Liver (tissue), 9 donors: ENCODE results near the gene UNC13D. TPM values are rescaled to one million over a fixed set of nuclear protein-coding genes. Genes with fewer than 3 reads are reported as not detected.

Experiments
- DNase-seq: peaks from one replicate; pipeline ENCODE4 v3.0.0-alpha.2; 2017; ENCODE audit warnings: low spot score
- H3K27ac ChIP-seq, 2 donors: one replicate each; pipeline ENCODE4 v1.7.0; 2013; ENCODE audit warnings: inconsistent platforms in 2 of 2, low read length in 2 of 2, control low read depth in 1 of 2, low read depth in 1 of 2, mild to moderate bottlenecking in 1 of 2
- H3K27me3 ChIP-seq, 4 donors: one replicate each; pipeline versions ENCODE4 v1.6.1 to v1.7.0; 2013; ENCODE audit warnings: low read length in 3 of 4, inconsistent platforms in 1 of 4, mild to moderate bottlenecking in 1 of 4, moderate library complexity in 1 of 4; ENCODE audit not compliant: control insufficient read depth in 4 of 4, insufficient read depth in 4 of 4
- H3K36me3 ChIP-seq, 4 donors: one replicate each; pipeline versions ENCODE4 v1.6.1 to v1.7.0; 2013; ENCODE audit warnings: low read length in 3 of 4, mild to moderate bottlenecking in 3 of 4, low read depth in 1 of 4, moderate library complexity in 1 of 4; ENCODE audit not compliant: control insufficient read depth in 4 of 4, insufficient read depth in 3 of 4
- H3K4me1 ChIP-seq, 4 donors: one replicate each; pipeline versions ENCODE4 v1.6.1 to v1.7.0; 2013; ENCODE audit warnings: low read length in 3 of 4, mild to moderate bottlenecking in 3 of 4, moderate library complexity in 1 of 4; ENCODE audit not compliant: control insufficient read depth in 4 of 4, insufficient read depth in 4 of 4
- H3K4me3 ChIP-seq, 3 donors: one replicate each; pipeline versions ENCODE4 v1.6.1 to v1.7.0; 2013; ENCODE audit warnings: low read length in 3 of 3, control low read depth in 1 of 3, low read depth in 1 of 3, mild to moderate bottlenecking in 1 of 3
- H3K9ac ChIP-seq, 2 donors: one replicate each; pipeline ENCODE4 v1.7.0; 2013; ENCODE audit warnings: low read length in 2 of 2, mild to moderate bottlenecking in 2 of 2, moderate library complexity in 2 of 2, control low read depth in 1 of 2, low read depth in 1 of 2
- H3K9me3 ChIP-seq, 4 donors: one replicate each; pipeline versions ENCODE4 v1.6.1 to v1.7.0; 2013; ENCODE audit warnings: low read length in 3 of 4; ENCODE audit not compliant: control insufficient read depth in 4 of 4
- ATF3 ChIP-seq: IDR thresholded peaks from 2 replicates; pipeline ENCODE4 v1.6.1; 2016; ENCODE audit warnings: antibody characterized with exemption
- GABPA ChIP-seq, 2 donors: IDR thresholded peaks in 1 of 2; conservative IDR thresholded peaks in 1 of 2; 2 replicates each; pipeline ENCODE4 v1.6.1; 2016; ENCODE audit warnings: antibody characterized with exemption in 2 of 2, mild to moderate bottlenecking in 1 of 2, moderate library complexity in 1 of 2
- RAD21 ChIP-seq, 2 donors: IDR thresholded peaks; 2 replicates each; pipeline ENCODE4 v1.6.1; 2016; ENCODE audit warnings: antibody characterized with exemption in 2 of 2, mild to moderate bottlenecking in 2 of 2
- SP1 ChIP-seq: IDR thresholded peaks from 2 replicates; pipeline ENCODE4 v1.6.1; 2018; ENCODE audit warnings: antibody characterized with exemption, mild to moderate bottlenecking
- TAF1 ChIP-seq: conservative IDR thresholded peaks from 2 replicates; pipeline ENCODE4 v1.6.1; 2016; ENCODE audit warnings: antibody characterized with exemption, mild to moderate bottlenecking
- YY1 ChIP-seq: IDR thresholded peaks from 2 replicates; pipeline ENCODE4 v1.6.1; 2016; ENCODE audit warnings: antibody characterized with exemption, mild to moderate bottlenecking
- ZBTB33 ChIP-seq: IDR thresholded peaks from 2 replicates; pipeline ENCODE4 v1.6.1; 2016; ENCODE audit warnings: antibody characterized with exemption
- WGBS: extraction: QIAGEN DNeasy Blood & Tissue Kit; methylation state at CpG from one replicate; pipeline ENCODE4 v1.1.7; 2013; 5-methylcytosine and 5-hydroxymethylcytosine counted together
- polyA plus RNA-seq, 2 donors: library from polyadenylated mRNA; stranded (reverse) in 1 of 2; unstranded in 1 of 2; fragments of 200-250 nt in 1 of 2; fragments of >200 nt in 1 of 2; fragmentation: Nextera tagmentation in 1 of 2; extraction: Ambion mirVana in 1 of 2; gene quantifications; one replicate each; pipeline versions ENCODE4 v1.2.1 to v1.2.3, GENCODE V29; 2013 to 2015
- total RNA-seq, 2 donors: library from RNA; depleted of rRNA; stranded (reverse); fragments of >200 nt; gene quantifications; one replicate each; pipeline ENCODE4 v1.2.3, GENCODE V29; 2014
- TF ChIP-seq, protein P1 (sequence below): fragments of 150-350 bp; IDR thresholded peaks from 2 replicates; pipeline ENCODE4 v1.5.1; 2017; ENCODE audit warnings: improper control_type of control experiment, low read depth, low read length; ENCODE audit not compliant: missing input control
- donor health status: healthy.
- donor health status: healthy.
- donor health status: healthy.
- donor health status: healthy.
- donor health status: healthy.

The UNC13D gene
- total and polyA plus RNA-seq, 4 donors: 2.1 to 22.9 (median 7.6) TPM

DNA sequence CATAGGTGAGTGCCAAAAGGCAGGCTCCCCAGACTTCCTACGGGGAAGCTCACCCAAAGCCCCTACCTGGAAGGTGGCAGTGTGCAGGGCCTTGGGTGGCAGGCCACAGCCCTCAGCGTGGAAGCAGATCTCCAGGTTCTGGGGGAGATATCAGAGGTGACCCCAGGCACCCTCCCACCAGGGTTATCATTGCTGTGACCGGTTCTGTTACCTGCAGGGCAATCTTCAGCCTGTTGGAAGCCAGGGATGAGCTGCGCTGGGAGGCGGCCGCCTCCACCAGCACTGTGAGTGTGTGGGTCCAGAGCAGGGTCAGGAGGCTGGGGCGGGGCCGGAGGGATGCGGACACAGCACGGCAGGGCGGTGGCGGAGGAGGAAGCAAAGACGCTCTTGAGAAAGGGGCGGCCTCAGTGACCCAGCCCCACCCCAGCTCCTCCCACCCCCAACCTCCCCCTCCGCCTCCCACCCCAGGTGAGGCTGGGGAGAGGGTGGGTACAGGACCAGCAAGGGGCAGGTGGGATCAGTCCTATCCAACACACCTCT, 13.1 kb downstream of the UNC13D start:
- Histone ChIP-seq H3K4me3 (no peak overlapping the region), H3K9me3 (no peaks in the 10 kb centered on the region), H3K36me3 (peaks cover 6 to 31% (median 11%) of the 10 kb centered on the region in 4 donors), H3K27me3 (no peaks in the 10 kb centered on the region), H3K4me1 (peaks cover 0 to 19% (median 9%) of the 10 kb centered on the region in 4 donors), H3K27ac (no peak overlapping the region), H3K9ac (no peak overlapping the region)
- TF ChIP-seq SP1 (no peak), GABPA (IDR thresholded peaks at IDR 0.05 in 1 of 2, conservative IDR thresholded peaks at IDR 0.05 in 1 of 2) (no peak), YY1 (no peak), ATF3 (no peak), RAD21 (IDR thresholded peaks at IDR 0.05) (no peak)
- TF ChIP-seq, protein P1, sequence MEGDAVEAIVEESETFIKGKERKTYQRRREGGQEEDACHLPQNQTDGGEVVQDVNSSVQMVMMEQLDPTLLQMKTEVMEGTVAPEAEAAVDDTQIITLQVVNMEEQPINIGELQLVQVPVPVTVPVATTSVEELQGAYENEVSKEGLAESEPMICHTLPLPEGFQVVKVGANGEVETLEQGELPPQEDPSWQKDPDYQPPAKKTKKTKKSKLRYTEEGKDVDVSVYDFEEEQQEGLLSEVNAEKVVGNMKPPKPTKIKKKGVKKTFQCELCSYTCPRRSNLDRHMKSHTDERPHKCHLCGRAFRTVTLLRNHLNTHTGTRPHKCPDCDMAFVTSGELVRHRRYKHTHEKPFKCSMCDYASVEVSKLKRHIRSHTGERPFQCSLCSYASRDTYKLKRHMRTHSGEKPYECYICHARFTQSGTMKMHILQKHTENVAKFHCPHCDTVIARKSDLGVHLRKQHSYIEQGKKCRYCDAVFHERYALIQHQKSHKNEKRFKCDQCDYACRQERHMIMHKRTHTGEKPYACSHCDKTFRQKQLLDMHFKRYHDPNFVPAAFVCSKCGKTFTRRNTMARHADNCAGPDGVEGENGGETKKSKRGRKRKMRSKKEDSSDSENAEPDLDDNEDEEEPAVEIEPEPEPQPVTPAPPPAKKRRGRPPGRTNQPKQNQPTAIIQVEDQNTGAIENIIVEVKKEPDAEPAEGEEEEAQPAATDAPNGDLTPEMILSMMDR: no peak
- WGBS: 90% methylated on average over 15 of the region's 15 CpGs
- no peak for DNase-seq

GRCh38 chr17:75830164-75831031, 13.8 kb downstream of the UNC13D start:
- no peak for DNase-seq
- Histone ChIP-seq H3K27me3 (no peaks in the 10 kb centered on the region), H3K36me3 (peaks cover 6 to 28% (median 8%) of the 10 kb centered on the region in 4 donors), H3K9me3 (no peaks in the 10 kb centered on the region), H3K4me3 (no peak overlapping the region), H3K9ac (no peak overlapping the region), H3K27ac (no peak overlapping the region), H3K4me1 (peaks cover 0 to 19% (median 9%) of the 10 kb centered on the region in 4 donors)
- WGBS: 84% methylated on average over 27 of the region's 27 CpGs
- TF ChIP-seq ZBTB33: no peak
- TF ChIP-seq, protein P1: peak; percentile 25
- no peak for TF ChIP-seq TAF1
